Activated effector memory CD4-positive, alpha-beta T cell treated with anti-CD3 and anti-CD28 coated beads, Interleukin-2, amount 50 U/mL, for 16 hours (primary cell): ENCODE results near the gene ABLIM3.

ENCODE experiments used
- DNase-seq: peaks from one replicate; pipeline ENCODE4 v3.0.0-alpha.2; 2020

Gene ABLIM3

DNA sequence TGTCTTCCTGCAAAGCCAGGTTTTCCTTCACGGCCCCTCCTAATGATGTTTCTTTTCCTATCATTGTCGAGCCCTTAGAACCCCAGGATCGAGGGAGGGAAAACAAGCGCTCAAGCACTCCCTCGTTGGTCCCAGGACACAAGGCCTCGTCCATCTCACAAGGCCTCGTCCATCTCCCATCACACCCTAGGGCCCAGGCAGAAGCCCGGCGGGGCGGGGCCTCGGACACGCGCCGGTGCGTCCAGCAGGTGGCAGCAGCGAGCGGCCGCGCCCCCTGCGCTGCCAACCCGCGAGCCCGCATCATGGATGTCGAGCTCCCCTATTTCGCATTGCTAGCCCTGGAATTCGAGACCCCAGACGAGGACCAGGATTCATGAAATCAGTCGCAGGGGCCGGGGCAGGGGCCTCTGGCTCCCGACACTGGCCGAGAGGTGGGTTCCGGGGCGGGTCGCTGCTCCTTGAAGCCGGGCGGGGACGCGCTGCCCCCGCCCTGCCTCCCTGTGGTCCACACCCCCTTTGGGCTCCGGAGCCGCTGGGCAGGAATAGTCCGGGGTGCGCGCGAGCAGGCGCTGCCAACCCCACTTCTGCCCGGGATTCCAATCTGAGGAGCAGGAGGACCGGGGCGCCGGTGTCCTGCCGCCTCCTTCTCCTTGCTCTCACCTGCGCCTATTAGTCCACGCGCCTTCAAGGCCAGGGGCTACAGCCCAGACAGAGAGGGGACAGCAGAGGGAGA lies at the start of gene ABLIM3:
Gene ABLIM3, plus strand, starts transcription at position 270 of the 733 bp plus-strand sequence. CDS start 603 bp downstream, outside the sequence.
- peak; percentile 89 for DNase-seq

DNA sequence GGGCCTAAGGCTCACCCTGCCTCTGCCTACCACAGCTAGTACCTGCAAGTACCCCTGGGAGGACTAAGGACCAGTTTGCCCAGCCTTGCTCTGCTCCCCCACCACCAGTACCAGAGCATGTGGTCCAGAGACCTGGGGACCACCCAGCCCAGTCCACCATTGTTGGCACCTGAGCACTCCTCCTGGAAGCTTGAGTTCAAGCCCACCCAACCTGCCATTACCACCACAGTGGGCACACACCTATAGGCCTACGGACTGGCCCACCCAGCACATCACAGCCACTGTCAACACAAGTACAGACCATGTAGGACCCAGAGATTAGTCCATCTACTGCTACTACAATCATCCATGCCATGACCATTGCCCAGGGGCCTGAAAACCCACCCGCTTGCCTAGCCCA lies 47.7 kb upstream of the ABLIM3 start:
- DNase-seq: no peak

DNA sequence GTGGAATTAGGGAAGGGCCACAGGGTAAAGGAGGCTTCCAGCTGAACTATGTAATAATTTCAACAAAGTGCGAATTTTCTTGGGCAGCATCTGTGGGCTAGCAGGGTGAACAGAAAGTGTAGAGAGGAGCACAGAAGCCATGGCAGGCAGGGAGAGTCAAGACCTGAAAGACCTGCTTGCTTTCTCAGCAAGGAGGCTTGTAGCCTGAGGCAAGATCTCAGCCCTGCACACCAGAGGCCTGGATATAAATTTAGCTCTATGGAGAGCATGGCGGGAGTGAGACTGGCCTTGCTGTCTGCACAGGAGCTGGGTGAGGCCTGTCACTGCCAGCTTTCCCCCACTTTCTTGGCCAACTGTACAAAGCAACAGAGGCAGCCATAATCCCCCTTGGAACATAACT lies 46.3 kb upstream of the ABLIM3 start:
- DNase-seq: no peak

DNA sequence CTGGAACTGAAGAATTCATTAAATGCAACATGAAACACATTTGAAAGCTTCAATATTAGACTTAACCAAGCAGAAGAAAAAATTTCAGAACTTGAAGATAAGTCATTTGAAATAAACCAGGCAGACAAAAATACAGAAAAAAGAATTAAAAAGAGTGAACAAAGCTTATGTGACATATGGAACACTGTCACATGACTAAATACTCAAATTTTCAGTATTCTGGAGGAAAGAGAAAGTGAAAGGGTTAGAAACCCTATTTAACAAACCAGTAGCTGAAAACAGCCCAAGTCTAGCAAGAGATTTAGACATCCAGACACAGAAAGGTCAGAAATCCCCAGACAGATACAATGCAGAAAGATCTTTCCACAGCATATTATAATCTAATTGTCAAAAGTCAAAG lies 41.4 kb upstream of the ABLIM3 start:
- no peak for DNase-seq

DNA sequence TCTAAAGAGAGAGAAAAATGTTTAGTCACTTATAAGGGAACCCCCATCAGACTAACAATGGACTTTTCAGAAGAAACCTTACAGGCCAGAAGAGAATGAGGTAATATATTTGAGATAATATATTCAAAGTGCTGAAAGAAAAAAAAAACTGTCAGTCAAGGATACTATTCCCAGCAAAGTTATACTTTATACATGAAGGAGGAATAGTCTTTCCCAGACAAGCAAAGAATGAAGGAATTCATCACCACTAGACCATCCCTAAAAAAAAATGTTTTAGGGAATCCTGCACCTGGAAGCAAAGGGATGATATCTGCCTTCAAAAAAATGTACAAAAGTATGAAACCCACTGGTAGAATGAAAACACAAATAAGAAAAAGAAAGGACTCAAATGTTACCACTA lies 41.0 kb upstream of the ABLIM3 start:
- DNase-seq: no peak

DNA sequence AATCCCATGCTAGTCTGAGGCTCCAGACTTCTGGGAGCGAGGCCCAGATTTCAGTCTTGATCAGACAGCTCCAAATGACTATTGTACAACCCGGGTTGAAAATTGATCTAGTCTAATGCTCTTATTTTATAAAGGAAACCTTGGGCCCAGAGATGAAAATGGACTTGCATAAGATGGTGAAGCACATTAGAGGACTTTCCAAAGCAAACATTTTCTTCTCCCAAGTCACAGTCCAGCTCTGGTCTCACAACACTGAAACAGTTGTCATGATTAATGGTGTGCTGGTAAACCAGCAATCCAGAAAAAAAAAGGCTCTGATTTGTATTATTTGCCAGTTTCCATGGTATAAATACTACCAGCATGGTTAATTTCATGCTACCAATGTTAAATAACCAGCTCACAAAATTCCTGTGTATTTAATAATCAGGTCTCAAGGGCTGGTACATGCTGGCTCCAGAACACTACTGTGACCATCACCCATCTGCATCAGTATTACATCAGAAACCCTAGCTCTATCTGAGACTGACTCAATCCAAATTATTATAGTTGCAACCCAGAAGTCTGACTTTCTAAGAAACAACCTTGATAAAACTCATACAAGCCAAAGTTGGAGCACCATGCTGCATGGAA lies 32.5 kb upstream of the ABLIM3 start:
- no peak for DNase-seq

DNA sequence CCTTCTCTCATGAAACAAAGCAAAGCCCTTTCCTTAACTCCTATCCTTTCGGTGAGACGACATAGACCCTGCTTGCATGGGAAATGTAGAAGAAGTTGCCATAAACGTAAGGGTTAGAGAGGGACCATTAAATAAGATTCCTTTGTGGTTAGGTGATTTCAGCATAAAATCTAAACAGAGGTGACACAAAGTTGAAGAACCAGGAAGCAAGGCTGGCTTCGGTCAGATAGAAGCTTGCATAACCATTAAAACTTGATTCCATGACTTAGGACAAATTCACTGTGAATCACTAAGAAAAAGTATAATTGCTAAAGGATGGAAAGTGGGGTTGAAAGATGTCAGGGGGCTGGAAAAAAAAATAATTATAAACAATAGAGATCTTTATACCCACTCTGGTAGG lies 30.9 kb upstream of the ABLIM3 start:
- DNase-seq: no peak

DNA sequence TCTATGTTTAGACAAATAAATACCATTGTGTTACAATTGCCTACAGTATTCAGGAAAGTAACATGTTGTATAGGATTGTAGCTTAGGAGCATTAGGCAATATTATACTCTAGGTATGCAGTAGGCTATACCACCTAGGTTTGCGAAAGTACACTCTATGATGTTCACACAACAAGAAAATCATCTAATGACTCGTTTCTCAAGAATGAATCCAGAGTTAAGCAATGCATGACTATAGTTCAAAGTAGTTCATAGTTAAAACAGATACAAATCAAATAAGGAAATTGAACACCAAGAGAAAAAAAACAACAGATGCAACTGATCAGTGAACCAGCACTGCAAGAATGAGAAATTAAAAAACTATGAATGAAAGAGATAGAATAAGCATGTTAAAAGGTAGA lies 27.6 kb upstream of the ABLIM3 start:
- no peak for DNase-seq

DNA sequence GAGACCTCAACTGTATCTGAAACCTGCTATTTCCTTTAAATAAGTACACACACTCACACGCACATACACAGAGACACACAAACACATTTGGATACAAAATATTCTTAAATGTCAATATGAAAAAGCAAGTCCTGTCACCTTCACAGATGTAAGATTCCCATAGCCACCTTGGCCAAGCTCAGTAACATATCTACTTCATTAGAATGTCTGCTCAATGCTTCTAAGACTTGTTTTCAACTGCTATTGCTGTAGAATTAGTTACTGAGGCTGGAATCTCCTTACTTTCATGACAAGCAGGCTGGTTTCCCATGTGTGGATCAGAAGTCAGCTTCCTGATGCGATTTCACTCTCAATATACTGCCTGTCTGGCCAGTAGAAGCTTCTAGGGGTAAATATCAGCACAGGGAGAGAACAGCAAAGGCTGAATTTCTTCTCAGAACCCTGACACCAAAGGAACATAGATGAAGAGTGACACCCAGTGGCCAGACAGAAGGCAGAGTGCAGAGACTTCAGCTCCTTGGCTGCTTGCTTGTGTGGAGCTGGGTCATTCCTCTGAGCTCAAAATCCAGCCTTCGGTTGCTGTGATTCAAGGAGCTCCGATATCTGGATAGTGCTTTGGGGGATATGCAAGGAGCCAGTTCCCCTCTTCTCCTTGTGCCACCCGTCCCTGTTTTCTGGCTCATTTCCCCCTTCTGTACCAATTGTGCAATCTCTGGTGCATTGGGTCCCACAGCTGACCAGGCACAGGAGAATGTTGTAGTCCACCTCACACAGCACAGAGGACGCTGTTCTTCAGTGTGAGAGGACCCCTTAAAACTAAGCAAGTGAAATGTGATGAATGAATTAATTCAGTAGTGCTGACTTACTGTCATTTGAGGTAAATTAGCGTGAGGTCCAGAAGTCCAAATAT lies 26.6 kb upstream of the ABLIM3 start:
- peak; percentile 65 for DNase-seq

DNA sequence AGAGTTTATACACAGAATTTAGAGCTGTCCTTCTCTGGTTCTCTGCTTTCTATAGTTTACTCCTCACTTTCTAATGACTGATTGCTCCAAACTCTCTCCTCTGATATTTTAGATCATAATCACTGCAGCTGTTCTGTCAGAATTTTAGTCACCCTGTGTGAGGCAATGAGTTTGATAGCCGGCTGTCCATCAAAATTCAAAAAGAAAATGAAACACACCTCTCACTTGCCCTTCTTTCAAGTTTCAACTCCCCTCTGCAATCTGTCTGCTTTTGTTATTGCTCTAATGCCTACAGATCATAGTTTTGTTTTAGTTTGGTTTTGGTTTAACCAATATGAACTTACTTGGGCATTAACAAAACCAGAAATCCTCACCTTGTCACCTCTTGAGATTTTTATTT lies 23.3 kb upstream of the ABLIM3 start:
- no peak for DNase-seq

DNA sequence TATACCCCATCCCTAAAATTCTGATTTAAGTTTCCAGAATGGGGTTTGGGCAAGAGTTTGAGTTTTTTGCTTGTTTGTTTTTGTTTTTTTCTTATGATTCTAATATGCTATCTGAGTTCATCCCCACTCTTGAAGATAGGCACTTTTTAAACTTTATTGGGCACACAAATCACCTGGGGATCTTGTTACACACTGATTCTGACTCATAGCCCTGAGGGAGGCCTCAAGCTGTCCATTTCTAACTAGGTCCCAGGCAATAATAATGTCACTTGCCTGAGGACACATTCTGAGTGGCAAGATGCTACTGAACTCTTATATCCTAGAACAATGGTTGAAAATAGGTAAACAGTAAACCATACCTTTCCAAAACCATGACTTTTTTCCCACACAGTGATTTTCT lies 22.8 kb upstream of the ABLIM3 start:
- no peak for DNase-seq

DNA sequence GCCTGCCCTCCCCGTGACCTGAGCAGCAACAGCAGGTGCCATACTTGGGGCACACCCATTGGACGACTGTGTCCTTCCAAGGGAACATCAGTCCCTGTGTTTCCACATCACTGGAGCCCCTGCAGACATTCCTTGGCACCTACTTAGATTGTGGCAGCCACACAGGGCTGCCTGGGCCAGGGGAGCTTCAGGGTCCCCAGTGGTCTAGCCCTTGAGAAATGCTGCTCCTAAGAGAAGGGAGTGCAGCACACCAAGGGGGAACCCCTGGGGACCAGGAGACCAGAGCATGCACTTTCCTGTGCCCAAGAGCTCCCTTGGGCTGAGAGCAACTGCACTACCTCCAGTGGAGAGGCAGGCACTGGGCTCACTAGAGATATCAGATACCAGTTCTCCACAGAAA lies 20.1 kb upstream of the ABLIM3 start:
- DNase-seq: no peak

DNA sequence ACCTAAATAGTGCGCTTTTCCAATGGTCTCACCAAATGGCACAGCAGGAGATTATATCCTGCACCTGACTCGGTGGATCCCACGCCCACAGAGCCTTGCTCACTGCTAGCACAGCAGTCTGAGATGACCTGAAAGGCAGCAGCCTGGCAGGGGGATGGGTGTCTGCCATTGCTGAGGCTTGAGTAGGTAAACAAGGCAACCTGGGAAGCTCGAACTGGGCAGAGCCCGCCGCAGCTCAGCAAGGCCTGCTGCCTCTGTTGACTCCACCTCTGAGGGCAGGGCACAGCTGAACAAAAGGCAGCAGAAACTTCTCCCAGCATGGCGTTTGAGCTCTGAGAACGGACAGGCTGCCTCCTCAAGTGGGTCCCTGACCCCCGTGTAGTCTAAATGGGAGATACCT lies 18.1 kb upstream of the ABLIM3 start:
- DNase-seq: no peak

DNA sequence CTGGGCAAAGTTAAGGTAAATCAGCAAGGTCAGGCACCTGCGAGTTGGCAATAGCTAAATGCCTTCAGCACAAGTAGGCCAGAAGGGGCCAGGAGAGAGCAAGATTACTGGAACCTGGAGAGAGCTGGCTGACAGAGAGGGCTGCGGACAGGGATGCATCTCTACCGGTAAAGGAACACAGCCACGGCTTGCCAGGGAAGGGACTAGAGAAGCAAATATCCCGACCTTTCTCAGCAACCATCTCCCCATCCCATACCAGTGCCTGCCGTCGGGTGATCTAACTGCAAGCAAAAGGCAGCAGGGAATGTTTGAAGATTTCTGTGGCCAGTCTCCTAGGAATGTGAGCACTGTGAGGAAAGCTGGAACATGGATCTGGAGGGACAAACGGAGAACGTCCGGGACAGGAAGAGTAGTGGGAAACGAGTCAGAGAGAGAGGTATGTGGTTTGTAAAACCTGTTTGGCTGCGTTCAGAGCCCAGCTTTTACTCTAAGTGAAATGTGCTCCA lies 15.9 kb upstream of the ABLIM3 start:
- DNase-seq: no peak

DNA sequence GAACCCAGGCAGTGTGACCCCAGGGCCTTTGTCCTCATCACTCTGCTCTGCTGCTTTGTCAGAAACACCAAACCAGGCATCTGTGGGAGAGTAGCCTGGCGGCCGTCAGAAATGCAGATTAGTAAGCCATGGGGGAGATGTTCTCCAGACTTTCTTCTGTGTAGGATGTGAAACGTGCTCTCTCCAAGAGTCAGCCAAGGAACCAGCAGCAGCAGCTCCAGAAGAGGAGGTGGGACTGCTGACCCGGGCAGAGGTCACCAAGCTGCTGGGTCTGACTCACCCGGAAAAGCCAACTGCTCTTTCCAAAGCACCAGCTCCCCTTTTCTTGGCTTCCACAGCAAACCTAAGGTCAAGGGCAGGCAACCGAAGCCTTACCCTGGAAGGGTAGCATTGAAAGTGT lies 14.4 kb upstream of the ABLIM3 start:
- no peak for DNase-seq

DNA sequence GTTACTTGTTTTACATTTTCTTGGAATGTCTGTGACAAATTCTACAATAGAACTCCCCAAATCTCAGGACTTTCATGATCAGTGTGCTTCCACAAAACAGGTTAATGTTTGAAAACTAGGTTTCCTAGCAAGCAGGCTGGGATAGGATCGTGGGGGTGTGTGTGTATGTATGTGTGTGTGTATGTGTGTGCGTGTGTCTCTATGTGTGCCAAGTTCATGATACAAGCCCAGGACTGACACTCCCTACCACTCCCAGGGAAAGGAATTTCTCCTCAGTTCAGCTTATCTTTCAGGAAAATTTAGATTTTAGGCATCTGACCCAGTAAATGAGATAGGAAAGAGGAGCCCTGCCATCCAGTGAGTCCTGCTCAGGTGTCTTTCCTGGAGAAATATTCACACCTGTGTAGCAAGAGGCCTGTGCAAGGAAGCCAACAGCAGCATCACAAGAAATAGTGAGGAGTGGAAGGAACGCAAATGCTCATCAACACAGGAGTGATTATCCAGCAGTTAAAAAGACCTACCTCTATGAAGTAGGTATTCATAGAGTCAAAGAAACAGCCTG lies 13.8 kb upstream of the ABLIM3 start:
- no peak for DNase-seq

DNA sequence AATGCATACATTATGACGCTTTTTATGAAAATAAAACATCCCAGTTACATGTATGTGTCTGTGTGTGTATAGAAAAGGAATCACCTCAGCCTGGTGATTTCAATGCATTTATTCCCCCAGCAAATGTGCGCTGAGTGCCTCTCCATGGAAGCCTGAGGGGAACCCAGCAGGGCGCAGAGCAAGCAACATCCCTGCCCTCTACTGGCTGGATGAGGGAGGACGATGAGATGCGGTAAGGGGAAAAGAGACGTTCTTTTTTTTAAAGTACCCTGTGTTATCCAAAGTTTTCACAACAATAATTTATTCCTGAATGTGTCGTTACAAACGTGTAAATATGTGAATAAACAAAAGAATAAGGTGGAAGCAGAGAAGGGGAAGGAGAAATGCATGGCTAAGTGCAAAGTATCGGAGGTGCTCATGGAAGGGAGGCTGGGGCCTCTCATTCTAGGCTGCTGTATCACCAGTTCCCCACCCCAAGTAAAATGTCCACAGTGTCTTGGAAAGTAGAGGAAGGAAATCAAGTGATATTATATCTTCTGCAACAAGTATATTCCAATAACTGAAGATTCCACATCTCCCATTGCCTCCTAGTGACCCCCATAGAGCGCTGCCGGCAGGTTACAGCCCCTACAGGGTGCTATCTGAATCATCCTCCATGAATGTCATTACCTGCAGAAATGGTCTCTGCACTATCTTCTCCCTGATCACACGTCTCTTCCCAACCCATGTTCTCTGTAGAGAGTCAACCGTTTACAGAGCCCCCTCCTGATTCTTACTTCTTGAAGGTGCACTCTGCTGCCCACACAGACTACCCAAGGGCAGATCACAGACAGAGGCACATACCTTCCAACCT lies 13.0 kb upstream of the ABLIM3 start:
- no peak for DNase-seq

DNA sequence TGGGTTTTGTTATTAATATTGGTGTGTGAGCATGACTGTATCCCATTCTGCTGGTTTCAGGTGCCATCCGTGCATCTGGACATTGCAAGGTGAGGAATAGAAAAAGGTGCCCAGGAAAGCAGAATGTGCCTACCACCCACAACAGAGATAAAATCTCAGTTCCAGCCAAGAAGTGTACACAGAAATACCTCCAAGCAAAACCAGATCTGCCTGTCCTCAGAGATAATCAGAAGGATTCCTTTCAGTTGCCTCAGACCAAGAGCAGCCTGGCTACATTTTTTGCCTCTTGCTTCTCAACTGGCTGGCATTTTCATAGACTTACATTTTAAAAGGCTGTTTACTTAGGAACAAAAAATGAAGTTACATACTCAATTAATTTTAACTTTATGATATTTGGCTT lies 12.1 kb upstream of the ABLIM3 start:
- no peak for DNase-seq

DNA sequence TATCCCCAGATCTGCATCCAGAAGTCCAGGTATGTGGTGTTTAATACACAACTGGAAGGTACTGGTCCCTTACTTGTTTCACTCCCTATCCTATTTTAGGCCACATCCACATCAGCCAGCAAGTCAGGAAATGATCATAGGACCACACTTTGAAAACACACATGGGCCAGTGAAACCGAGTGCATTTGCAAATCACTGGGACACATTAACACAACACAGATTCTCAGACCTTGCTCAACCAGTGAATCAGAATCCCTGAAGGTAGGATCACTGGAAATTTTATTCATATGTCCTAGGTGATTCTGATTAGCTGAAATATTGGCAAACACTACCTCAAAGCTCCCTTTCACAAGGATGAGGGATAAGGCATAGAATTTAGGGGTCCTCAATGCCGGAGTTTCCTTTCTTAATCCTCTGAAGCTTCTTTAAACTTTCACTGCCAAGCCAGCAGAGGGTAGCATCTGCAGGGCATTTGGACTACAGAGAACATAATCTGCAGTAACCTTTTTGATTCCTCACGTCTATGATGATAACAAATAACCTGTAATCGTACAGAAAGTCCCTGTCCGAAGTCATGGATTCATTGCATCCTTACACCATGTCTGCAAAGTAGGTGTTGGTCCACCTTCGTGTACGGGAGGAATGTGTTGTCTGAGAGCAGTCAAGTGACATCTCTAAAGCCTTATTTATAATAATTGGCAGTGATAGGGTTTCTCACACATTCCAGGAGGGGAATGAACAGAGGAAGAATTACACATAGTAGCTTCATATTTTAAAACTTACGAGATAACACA lies 11.0 kb upstream of the ABLIM3 start:
- DNase-seq: no peak

DNA sequence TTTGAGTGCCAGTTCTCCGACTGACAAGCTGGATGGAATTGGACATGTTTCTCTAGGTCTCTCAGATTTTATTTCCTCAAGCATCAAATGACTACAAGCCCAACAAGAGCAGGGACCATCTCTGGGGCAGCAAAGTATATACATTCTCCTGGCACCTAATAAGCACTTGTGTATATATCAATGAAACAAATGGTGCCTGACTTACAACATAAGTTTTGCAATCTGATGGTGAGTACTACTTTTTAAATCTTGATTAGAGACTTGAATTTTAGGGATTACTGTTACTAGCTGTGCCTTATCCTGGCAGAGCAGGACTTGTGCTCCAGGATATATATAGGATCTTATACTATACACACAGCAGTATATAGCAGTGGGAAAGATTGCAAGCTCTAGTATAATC lies 8.8 kb upstream of the ABLIM3 start:
- no peak for DNase-seq
